HepG2 (cell line): ENCODE data around the gene MTA1. TPM values are rescaled to one million over a fixed set of nuclear protein-coding genes. Genes with fewer than 3 reads are reported as not detected.

Experiments used
- AGO1 ChIP-seq: fragments of 200-400 bp; formaldehyde crosslinking; IDR thresholded peaks from 2 replicates; pipeline ENCODE4 v1.6.1; 2017; ENCODE audit warnings: mild to moderate bottlenecking, low read depth, low read length, moderate library complexity; ENCODE audit not compliant: poor library complexity, severe bottlenecking
- FOXA3 ChIP-seq: IDR thresholded peaks from 2 replicates; pipeline ENCODE4 v1.6.1; 2016; ENCODE audit warnings: missing genetic modification reagents, missing compliant biosample characterization
- GZF1 ChIP-seq: sonication (generic); formaldehyde crosslinking; IDR thresholded peaks from 2 replicates; pipeline ENCODE4 v1.5.1; 2020; ENCODE audit warnings: mild to moderate bottlenecking, missing genetic modification reagents
- SMC3 ChIP-seq: IDR thresholded peaks from 2 replicates; pipeline ENCODE4 v1.6.1; 2011; ENCODE audit warnings: low read length, improper control_type of control experiment
- SPEN ChIP-seq: sonication (generic); formaldehyde crosslinking; IDR thresholded peaks from 2 replicates; pipeline ENCODE4 v1.5.1; 2020; ENCODE audit warnings: low read depth, mild to moderate bottlenecking, missing genetic modification reagents
- TBL1XR1 ChIP-seq: fragments of 150-350 bp; IDR thresholded peaks from 2 replicates; pipeline ENCODE4 v1.6.1; 2014; ENCODE audit warnings: borderline replicate concordance, low read length; ENCODE audit not compliant: partially characterized antibody
- ZNF326 ChIP-seq: sonication (generic); formaldehyde crosslinking; IDR thresholded peaks from 2 replicates; pipeline ENCODE4 v1.4.0; 2020; ENCODE audit warnings: missing genetic modification reagents, borderline replicate concordance
- ZNF329 ChIP-seq: sonication (generic); formaldehyde crosslinking; IDR thresholded peaks from 2 replicates; pipeline ENCODE4 v1.9.0; 2021; ENCODE audit warnings: low read depth, mild to moderate bottlenecking, missing genetic modification reagents
- ZNF441 ChIP-seq: sonication (generic); formaldehyde crosslinking; IDR thresholded peaks from 2 replicates; pipeline ENCODE4 v1.7.0; 2021; ENCODE audit warnings: missing genetic modification reagents, borderline replicate concordance
- ZNF616 ChIP-seq: sonication (generic); formaldehyde crosslinking; IDR thresholded peaks from 2 replicates; pipeline ENCODE4 v1.5.0; 2020; ENCODE audit warnings: low read depth, mild to moderate bottlenecking, missing genetic modification reagents
- ZNF674 ChIP-seq: sonication (generic); formaldehyde crosslinking; IDR thresholded peaks from 2 replicates; pipeline ENCODE4 v1.5.0; 2020; ENCODE audit warnings: low read depth, mild to moderate bottlenecking, missing genetic modification reagents
- ZNF761 ChIP-seq: sonication (generic); formaldehyde crosslinking; conservative IDR thresholded peaks from 2 replicates; pipeline ENCODE4 v1.4.0; 2020; ENCODE audit warnings: mild to moderate bottlenecking, missing genetic modification reagents
- polyA plus RNA-seq, 8 experiments: library from polyadenylated mRNA; depleted of rRNA in 3 of 8; stranded (reverse) in 7 of 8; unstranded in 1 of 8; fragments of >200 nt; fragmentation: Illumina TruSeq in 4 of 8; extraction: Trizol in 4 of 8; gene quantifications; 2 replicates each; pipeline versions ENCODE4 v1.2.1 to v1.2.3, GENCODE V29; 2011 to 2016; ENCODE audit warnings: low read depth in 4 of 8, missing spikeins in 1 of 8, mixed read lengths in 1 of 8; ENCODE audit not compliant: insufficient read depth in 1 of 8
- total RNA-seq, 5 experiments: library from RNA; depleted of rRNA; stranded (reverse); fragments of >200 nt; fragmentation: Illumina TruSeq; extraction: Trizol; gene quantifications; 2 replicates each; pipeline ENCODE4 v1.2.3, GENCODE V29; 2016; ENCODE audit warnings: low read depth in 1 of 5
- TF ChIP-seq, protein P1 (sequence below): fragments of 450-650 bp; IDR thresholded peaks from 2 replicates; pipeline ENCODE4 v1.6.1; 2017; ENCODE audit warnings: mild to moderate bottlenecking

Gene MTA1
- total and polyA plus RNA-seq, 2 of the 13 experiments (the other 11 are each of a cell fraction or from before 2014, with no cell fraction given) = 35.2 to 85.8 TPM

DNA sequence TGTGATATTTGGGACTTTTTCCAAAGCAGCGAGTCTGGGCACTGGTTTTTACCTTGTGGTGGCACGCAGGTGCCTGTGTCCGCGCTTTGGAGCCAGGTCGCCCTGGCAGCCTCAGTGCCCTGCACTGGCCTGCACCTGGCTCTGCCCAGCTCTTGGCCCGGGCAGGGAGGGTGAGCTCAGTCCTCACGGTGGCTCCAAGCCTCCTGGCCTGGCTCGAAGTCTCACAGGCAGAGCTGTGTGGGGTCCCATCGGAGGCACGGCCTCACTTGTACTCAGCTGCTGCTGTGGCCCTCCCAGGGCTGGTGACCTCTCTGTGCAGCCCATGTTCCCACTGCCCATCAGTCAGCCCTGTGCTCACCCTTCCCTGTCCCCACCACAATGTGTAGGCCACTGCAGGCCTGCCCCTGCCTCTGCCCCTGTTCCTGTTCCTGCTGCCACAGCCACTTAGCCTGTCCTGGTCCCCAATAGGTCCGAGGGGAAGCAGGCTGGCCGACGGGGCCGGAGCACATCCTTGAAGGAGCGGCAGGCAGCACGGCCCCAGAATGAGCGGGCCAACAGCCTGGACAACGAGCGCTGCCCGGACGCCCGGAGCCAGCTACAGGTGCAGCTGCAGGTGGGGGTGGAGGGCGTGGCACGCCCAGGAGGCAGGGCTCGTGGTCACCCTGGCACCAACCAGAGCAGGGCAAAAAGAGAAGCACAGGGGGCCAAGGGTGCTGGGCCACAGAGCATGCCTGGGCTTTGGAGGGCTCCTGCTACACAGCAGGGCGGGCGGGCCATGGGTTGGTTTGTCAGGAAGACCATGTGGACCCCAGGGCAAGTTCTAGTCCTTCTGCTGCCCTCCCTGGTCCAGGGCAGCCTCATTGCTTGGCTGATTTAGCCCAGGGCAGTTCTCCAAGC, 37.9 kb upstream of the MTA1 start (continued):
- TF ChIP-seq AGO1 (no peak), ZNF441 (no peak), ZNF761 (CRISPR knock-in tag) (no peak), SMC3 (no peak), ZNF326 (CRISPR knock-in tag) (no peak), GZF1 (CRISPR knock-in tag) (no peak), SPEN (CRISPR knock-in tag) (no peak), ZNF329 (CRISPR knock-in tag) (no peak), TBL1XR1 (no peak), ZNF616 (CRISPR knock-in tag) (no peak), FOXA3 (no peak), ZNF674 (no peak)
- TF ChIP-seq, protein P1, sequence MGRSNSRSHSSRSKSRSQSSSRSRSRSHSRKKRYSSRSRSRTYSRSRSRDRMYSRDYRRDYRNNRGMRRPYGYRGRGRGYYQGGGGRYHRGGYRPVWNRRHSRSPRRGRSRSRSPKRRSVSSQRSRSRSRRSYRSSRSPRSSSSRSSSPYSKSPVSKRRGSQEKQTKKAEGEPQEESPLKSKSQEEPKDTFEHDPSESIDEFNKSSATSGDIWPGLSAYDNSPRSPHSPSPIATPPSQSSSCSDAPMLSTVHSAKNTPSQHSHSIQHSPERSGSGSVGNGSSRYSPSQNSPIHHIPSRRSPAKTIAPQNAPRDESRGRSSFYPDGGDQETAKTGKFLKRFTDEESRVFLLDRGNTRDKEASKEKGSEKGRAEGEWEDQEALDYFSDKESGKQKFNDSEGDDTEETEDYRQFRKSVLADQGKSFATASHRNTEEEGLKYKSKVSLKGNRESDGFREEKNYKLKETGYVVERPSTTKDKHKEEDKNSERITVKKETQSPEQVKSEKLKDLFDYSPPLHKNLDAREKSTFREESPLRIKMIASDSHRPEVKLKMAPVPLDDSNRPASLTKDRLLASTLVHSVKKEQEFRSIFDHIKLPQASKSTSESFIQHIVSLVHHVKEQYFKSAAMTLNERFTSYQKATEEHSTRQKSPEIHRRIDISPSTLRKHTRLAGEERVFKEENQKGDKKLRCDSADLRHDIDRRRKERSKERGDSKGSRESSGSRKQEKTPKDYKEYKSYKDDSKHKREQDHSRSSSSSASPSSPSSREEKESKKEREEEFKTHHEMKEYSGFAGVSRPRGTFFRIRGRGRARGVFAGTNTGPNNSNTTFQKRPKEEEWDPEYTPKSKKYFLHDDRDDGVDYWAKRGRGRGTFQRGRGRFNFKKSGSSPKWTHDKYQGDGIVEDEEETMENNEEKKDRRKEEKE = no peak
